PC-9 (cell line): Measurements from ENCODE around the gene ITGA3. TPM values are rescaled to one million over a fixed set of nuclear protein-coding genes. Genes with fewer than 3 reads are reported as not detected.
A peak's percentile ranks its signal among the peaks of the same experiment; 100 is the strongest.

Source experiments
- BruUV-seq: library from RNA; stranded (reverse); fragments of 400-500 nt; replicated peaks from 2 replicates; lab custom pipeline; 2021; lab: Mats Ljungman, UMichigan
- CTCF ChIA-PET: fragments of 300-600 bp; sonication (Branson Sonifier 250); formaldehyde crosslinking; loops from one replicate; lab custom pipeline; 2022; ENCODE audit warnings: antibody characterized with exemption; lab: Charles Lee
- POLR2A ChIA-PET: fragments of 300-600 bp; sonication (Branson Sonifier 250); formaldehyde crosslinking; loops from one replicate; lab custom pipeline; 2022; ENCODE audit warnings: antibody characterized with exemption; ENCODE audit not compliant: unreplicated experiment; lab: Charles Lee
- DNase-seq, 2 experiments: peaks; one replicate each; pipeline versions ENCODE4 v3.0.0 to v3.0.0-alpha.2; 2015 to 2022; ENCODE audit warnings: mixed read lengths in 1 of 2
- H2AFZ ChIP-seq: fragments of 200-600 bp; sonication (generic); 2 replicates; pipeline ENCODE4 v1.8.1; 2017; ENCODE audit warnings: antibody characterized with exemption
- H3F3A ChIP-seq: fragments of 200-600 bp; sonication (generic); 2 replicates; pipeline ENCODE4 v1.8.1; 2017; ENCODE audit warnings: antibody characterized with exemption, mild to moderate bottlenecking, low read depth; ENCODE audit not compliant: insufficient read depth
- H3K27ac ChIP-seq: fragments of 200-600 bp; sonication (generic); 2 replicates; pipeline ENCODE4 v1.6.1; 2016; ENCODE audit warnings: mixed run types
- H3K27me3 ChIP-seq: fragments of 200-600 bp; sonication (generic); 2 replicates; pipeline ENCODE4 v1.6.1; 2016; ENCODE audit warnings: low read depth, mixed run types; ENCODE audit not compliant: insufficient read depth
- H3K36me3 ChIP-seq: fragments of 200-600 bp; sonication (generic); 2 replicates; pipeline ENCODE4 v1.6.1; 2016; ENCODE audit warnings: low read depth, mixed run types
- H3K4me1 ChIP-seq: fragments of 200-600 bp; sonication (generic); replicated peaks from 2 replicates; pipeline ENCODE4 v1.6.1; 2016; ENCODE audit warnings: mixed run types; ENCODE audit not compliant: insufficient read depth
- H3K4me2 ChIP-seq: fragments of 200-600 bp; sonication (generic); 2 replicates; pipeline ENCODE4 v1.6.1; 2017; ENCODE audit warnings: mixed run types
- H3K4me3 ChIP-seq: fragments of 200-600 bp; sonication (generic); 2 replicates; pipeline ENCODE4 v1.6.1; 2016; ENCODE audit warnings: mixed run types
- H3K79me2 ChIP-seq: fragments of 200-600 bp; sonication (generic); 2 replicates; pipeline ENCODE4 v1.6.1; 2017; ENCODE audit warnings: low read depth, mixed run types
- H3K9me2 ChIP-seq: fragments of 200-600 bp; sonication (generic); 2 replicates; pipeline ENCODE4 v1.8.1; 2017; ENCODE audit warnings: mild to moderate bottlenecking; ENCODE audit not compliant: insufficient read depth
- H3K9me3 ChIP-seq: fragments of 200-600 bp; sonication (generic); 2 replicates; pipeline ENCODE4 v1.8.1; 2016; ENCODE audit warnings: low read depth; ENCODE audit not compliant: insufficient read depth
- H4K20me1 ChIP-seq: fragments of 200-600 bp; sonication (generic); 2 replicates; pipeline ENCODE4 v1.8.1; 2017; ENCODE audit not compliant: insufficient read depth
- CTCF ChIP-seq: fragments of 200-600 bp; sonication (generic); conservative IDR thresholded peaks from 2 replicates; pipeline ENCODE4 v1.6.1; 2017; ENCODE audit warnings: mixed run types, antibody characterized with exemption, mild to moderate bottlenecking, moderate library complexity
- EZH2 ChIP-seq: fragments of 200-600 bp; sonication (generic); IDR thresholded peaks from 2 replicates; pipeline ENCODE4 v1.8.0; 2017; ENCODE audit warnings: antibody characterized with exemption, low read depth
- intact Hi-C: fragments of 100-400 bp; cut with micrococcal nuclease; formaldehyde crosslinking; loops from one replicate; pipeline ENCODE4 v1.10.0; 2022; ENCODE audit not compliant: unreplicated experiment
- total RNA-seq: library from RNA; stranded (reverse); gene quantifications from 2 replicates; pipeline ENCODE4 v1.2.3, GENCODE V29; 2021

ITGA3 gene
- total RNA-seq, 1 experiment from 2014 or later, result 291 TPM

- Histone ChIP-seq H4K20me1 (peaks cover 93% of the 10 kb centered on the region), H3K4me3 (no peak overlapping the region), H3K4me2 (no peak overlapping the region), H3K9me2 (no peaks in the 10 kb centered on the region), H3K27ac (no peak overlapping the region), H3K27me3 (no peaks in the 10 kb centered on the region), H3K4me1 (no peaks in the 10 kb centered on the region), H2AFZ (no peak overlapping the region), H3K9me3 (no peaks in the 10 kb centered on the region), H3F3A (peaks cover 97% of the 10 kb centered on the region), H3K36me3 (peaks cover 96% of the 10 kb centered on the region), H3K79me2 (peaks cover 71% of the 10 kb centered on the region)
- intact Hi-C loops, result no loop called here
- ChIA-PET POLR2A (no interaction called here), CTCF (interaction anchor here (0.6 kb wide), 1 partner anchor 135 kb away, joined by 4 read pairs; no protein-coding TSS in a partner anchor)
- no TSS peak for BruUV-seq
- TF ChIP-seq EZH2, result no peak
- TF ChIP-seq CTCF, result no peak
- no peak for DNase-seq
Measured at GRCh38 chr17:50076591-50077235, 20.8 kb downstream of the ITGA3 start.

- H3K9me2 ChIP-seq, result no peaks in the 10 kb centered on the region
- peaks cover 95% of the 10 kb centered on the region for H3K36me3 ChIP-seq
- no peak overlapping the region for H2AFZ ChIP-seq
- BruUV-seq, result no TSS peak
- CTCF ChIA-PET, result no interaction called here
- no peak overlapping the region for H3K4me3 ChIP-seq
- peak overlapping the region; percentile 27 for H3K27ac ChIP-seq
- peaks cover 100% of the 10 kb centered on the region for H3F3A ChIP-seq
- H4K20me1 ChIP-seq, result peaks cover 89% of the 10 kb centered on the region
- DNase-seq, result no peak
- no peaks in the 10 kb centered on the region for H3K27me3 ChIP-seq
- no peak overlapping the region for H3K4me2 ChIP-seq
- no peaks in the 10 kb centered on the region for H3K9me3 ChIP-seq
- POLR2A ChIA-PET, result no interaction called here
- H3K4me1 ChIP-seq, result no peaks in the 10 kb centered on the region
- peaks cover 58% of the 10 kb centered on the region for H3K79me2 ChIP-seq
- intact Hi-C loops, result no loop called here
- no peak for TF ChIP-seq CTCF
- no peak for TF ChIP-seq EZH2
Measured at GRCh38 chr17:50078430-50078829, 22.5 kb downstream of the ITGA3 start.

- intact Hi-C loops, result loop anchor here (10.0 kb wide), 1 partner anchor 505 kb away; the partner anchor contains the start of gene NXPH3
- Histone ChIP-seq H3K4me1 (no peaks in the 10 kb centered on the region), H3K27ac (no peak overlapping the region; the same call in 1 of the 2 replicates), H3K9me2 (no peaks in the 10 kb centered on the region), H3K4me3 (no peak overlapping the region), H3K4me2 (no peak overlapping the region), H3K9me3 (no peaks in the 10 kb centered on the region), H3K79me2 (peaks cover 47% of the 10 kb centered on the region), H3K27me3 (no peaks in the 10 kb centered on the region), H3F3A (peaks cover 100% of the 10 kb centered on the region), H4K20me1 (peaks cover 91% of the 10 kb centered on the region), H2AFZ (no peak overlapping the region), H3K36me3 (peaks cover 92% of the 10 kb centered on the region)
- CTCF ChIA-PET, result no interaction called here
- POLR2A ChIA-PET, result no interaction called here
- no TSS peak for BruUV-seq
- no peak for TF ChIP-seq EZH2
- TF ChIP-seq CTCF, result no peak; the same call in 1 of the 2 replicates
- peak in 1 of 2 experiments; percentile 38 for DNase-seq
Measured at GRCh38 chr17:50079334-50080095, 23.6 kb downstream of the ITGA3 start.
